ENCODE measurements around the gene ZNF195.
"Not testable (repeated sequence)": the region's sequence is repeated elsewhere in the genome, so short reads cannot be mapped to it uniquely, and the experiment has no call there.

The ZNF195 gene

GRCh38 chr11:3346587-3346986 lies 32.4 kb downstream of the ZNF195 start:
- DNase-seq = no peak

- DNase-seq = no peak
Observed at GRCh38 chr11:3345736-3346135, 33.2 kb downstream of the ZNF195 start.

GRCh38 chr11:3344327-3345174 lies 34.4 kb downstream of the ZNF195 start:
- no peak for DNase-seq

GRCh38 chr11:3342709-3343108 lies 36.2 kb downstream of the ZNF195 start:
- no peak for DNase-seq

- DNase-seq = peak; percentile 38 to 64
Observed at GRCh38 chr11:3341298-3341697, 37.6 kb downstream of the ZNF195 start.

- DNase-seq = no peak
Observed at GRCh38 chr11:3340025-3340424, 38.9 kb downstream of the ZNF195 start.

GRCh38 chr11:3339340-3339624 lies 39.7 kb downstream of the ZNF195 start:
- DNase-seq = no peak

- DNase-seq = no peak
Observed at GRCh38 chr11:3338569-3339339, 40.2 kb downstream of the ZNF195 start.

GRCh38 chr11:3336420-3336819 lies 42.5 kb downstream of the ZNF195 start:
- not testable (repeated sequence) for DNase-seq

GRCh38 chr11:3333157-3333556 lies 45.8 kb downstream of the ZNF195 start:
- DNase-seq = not testable (repeated sequence)

GRCh38 chr11:3331078-3331477 lies 47.9 kb downstream of the ZNF195 start:
- DNase-seq = not testable (repeated sequence)

- DNase-seq = not testable (repeated sequence)
Observed at GRCh38 chr11:3330064-3330463, 48.9 kb downstream of the ZNF195 start.

- DNase-seq = not testable (repeated sequence)
Observed at GRCh38 chr11:3328503-3328902, 50.4 kb downstream of the ZNF195 start.

- DNase-seq = not testable (repeated sequence)
Observed at GRCh38 chr11:3326450-3326849, 52.5 kb downstream of the ZNF195 start.

- peak in 1 of 2 donors; percentile 8 for DNase-seq
Observed at GRCh38 chr11:3324724-3325123, 54.2 kb downstream of the ZNF195 start.

Measured in CD4-positive, alpha-beta T cell treated with Interleukin-1 beta for 1 hour (primary cell).